Measurements from ENCODE around the gene MRPL33.

The MRPL33 gene

GRCh38 chr2:27771548-27772335, at the start of gene MRPL33:
Gene MRPL33, plus strand, starts transcription at chr2:27771719. Its CDS starts 59 bp downstream, at chr2:27771778.
- Histone ChIP-seq H3K4me3 (ENCODE audit: low read depth in 1 of 2, low read length in 2 of 2) (peak within 1 kb of the TSS; percentile 99), H3K9me3 (ENCODE audit: control insufficient read depth in 1 of 2, low read length in 2 of 2) (no peaks in the 10 kb centered on the region), H3K36me3 (ENCODE audit: control insufficient read depth in 1 of 2, insufficient read depth in 2 of 2, low read length in 2 of 2) (peaks cover 4 to 16% of the 10 kb centered on the region in 2 donors), H3K27ac (ENCODE audit: low read depth, low read length) (peak within 1 kb of the TSS; percentile 91), H3K27me3 (ENCODE audit: control insufficient read depth in 1 of 2, insufficient read depth in 2 of 2, low read length in 2 of 2) (no peaks in the 10 kb centered on the region), H3K9ac (ENCODE audit: low read depth in 1 of 2, low read length in 2 of 2) (peak within 1 kb of the TSS; percentile 87 to 93), H3K4me1 (ENCODE audit: control insufficient read depth in 1 of 2, insufficient read depth in 2 of 2, low read length in 2 of 2) (peaks cover 18 to 27% of the 10 kb centered on the region in 2 donors)

- Histone ChIP-seq H3K36me3 (ENCODE audit: control insufficient read depth in 1 of 2, insufficient read depth in 2 of 2, low read length in 2 of 2) (no peaks in the 10 kb centered on the region), H3K27me3 (ENCODE audit: control insufficient read depth in 1 of 2, insufficient read depth in 2 of 2, low read length in 2 of 2) (no peaks in the 10 kb centered on the region), H3K9ac (ENCODE audit: low read depth in 1 of 2, low read length in 2 of 2) (no peak overlapping the region), H3K4me3 (ENCODE audit: low read depth in 1 of 2, low read length in 2 of 2) (no peak overlapping the region), H3K9me3 (ENCODE audit: control insufficient read depth in 1 of 2, low read length in 2 of 2) (no peaks in the 10 kb centered on the region), H3K4me1 (ENCODE audit: control insufficient read depth in 1 of 2, insufficient read depth in 2 of 2, low read length in 2 of 2) (peaks cover 6 to 7% of the 10 kb centered on the region in 2 donors), H3K27ac (ENCODE audit: low read depth, low read length) (no peak overlapping the region)
Observed at GRCh38 chr2:27721884-27722485, 49.5 kb upstream of the MRPL33 start.

- Histone ChIP-seq H3K27ac (ENCODE audit: low read depth, low read length) (no peak overlapping the region), H3K4me3 (ENCODE audit: low read depth in 1 of 2, low read length in 2 of 2) (no peak overlapping the region), H3K9me3 (ENCODE audit: control insufficient read depth in 1 of 2, low read length in 2 of 2) (no peaks in the 10 kb centered on the region), H3K4me1 (ENCODE audit: control insufficient read depth in 1 of 2, insufficient read depth in 2 of 2, low read length in 2 of 2) (peaks cover 13 to 15% of the 10 kb centered on the region in 2 donors), H3K27me3 (ENCODE audit: control insufficient read depth in 1 of 2, insufficient read depth in 2 of 2, low read length in 2 of 2) (no peaks in the 10 kb centered on the region), H3K36me3 (ENCODE audit: control insufficient read depth in 1 of 2, insufficient read depth in 2 of 2, low read length in 2 of 2) (no peaks in the 10 kb centered on the region), H3K9ac (ENCODE audit: low read depth in 1 of 2, low read length in 2 of 2) (no peak overlapping the region)
Observed at GRCh38 chr2:27723372-27724144, 48.0 kb upstream of the MRPL33 start.

GRCh38 chr2:27724191-27724590, 47.3 kb upstream of the MRPL33 start:
- H3K27me3 ChIP-seq (ENCODE audit: control insufficient read depth in 1 of 2, insufficient read depth in 2 of 2, low read length in 2 of 2): no peaks in the 10 kb centered on the region
- no peaks in the 10 kb centered on the region for H3K9me3 ChIP-seq (ENCODE audit: control insufficient read depth in 1 of 2, low read length in 2 of 2)
- no peaks in the 10 kb centered on the region for H3K36me3 ChIP-seq (ENCODE audit: control insufficient read depth in 1 of 2, insufficient read depth in 2 of 2, low read length in 2 of 2)
- no peak overlapping the region for H3K4me3 ChIP-seq (ENCODE audit: low read depth in 1 of 2, low read length in 2 of 2)
- H3K27ac ChIP-seq (ENCODE audit: low read depth, low read length): no peak overlapping the region
- H3K4me1 ChIP-seq (ENCODE audit: control insufficient read depth in 1 of 2, insufficient read depth in 2 of 2, low read length in 2 of 2): peaks cover 18 to 20% of the 10 kb centered on the region in 2 donors
- no peak overlapping the region for H3K9ac ChIP-seq (ENCODE audit: low read depth in 1 of 2, low read length in 2 of 2)

- H3K4me3 ChIP-seq (ENCODE audit: low read depth in 1 of 2, low read length in 2 of 2): no peak overlapping the region
- H3K9ac ChIP-seq (ENCODE audit: low read depth in 1 of 2, low read length in 2 of 2): no peak overlapping the region
- H3K27ac ChIP-seq (ENCODE audit: low read depth, low read length): peak overlapping the region; percentile 2
- H3K4me1 ChIP-seq (ENCODE audit: control insufficient read depth in 1 of 2, insufficient read depth in 2 of 2, low read length in 2 of 2): peaks cover 25 to 29% of the 10 kb centered on the region in 2 donors
- no peaks in the 10 kb centered on the region for H3K9me3 ChIP-seq (ENCODE audit: control insufficient read depth in 1 of 2, low read length in 2 of 2)
- no peaks in the 10 kb centered on the region for H3K36me3 ChIP-seq (ENCODE audit: control insufficient read depth in 1 of 2, insufficient read depth in 2 of 2, low read length in 2 of 2)
- H3K27me3 ChIP-seq (ENCODE audit: control insufficient read depth in 1 of 2, insufficient read depth in 2 of 2, low read length in 2 of 2): no peaks in the 10 kb centered on the region
Observed at GRCh38 chr2:27724905-27725701, 46.4 kb upstream of the MRPL33 start.

- no peak overlapping the region for H3K27ac ChIP-seq (ENCODE audit: low read depth, low read length)
- no peaks in the 10 kb centered on the region for H3K9me3 ChIP-seq (ENCODE audit: control insufficient read depth in 1 of 2, low read length in 2 of 2)
- no peaks in the 10 kb centered on the region for H3K27me3 ChIP-seq (ENCODE audit: control insufficient read depth in 1 of 2, insufficient read depth in 2 of 2, low read length in 2 of 2)
- H3K9ac ChIP-seq (ENCODE audit: low read depth in 1 of 2, low read length in 2 of 2): no peak overlapping the region
- no peak overlapping the region for H3K4me3 ChIP-seq (ENCODE audit: low read depth in 1 of 2, low read length in 2 of 2)
- peaks cover 27 to 33% of the 10 kb centered on the region in 2 donors for H3K4me1 ChIP-seq (ENCODE audit: control insufficient read depth in 1 of 2, insufficient read depth in 2 of 2, low read length in 2 of 2)
- H3K36me3 ChIP-seq (ENCODE audit: control insufficient read depth in 1 of 2, insufficient read depth in 2 of 2, low read length in 2 of 2): no peaks in the 10 kb centered on the region
Observed at GRCh38 chr2:27727257-27727656, 44.3 kb upstream of the MRPL33 start.

- no peak overlapping the region for H3K9ac ChIP-seq (ENCODE audit: low read depth in 1 of 2, low read length in 2 of 2)
- H3K9me3 ChIP-seq (ENCODE audit: control insufficient read depth in 1 of 2, low read length in 2 of 2): no peaks in the 10 kb centered on the region
- H3K27ac ChIP-seq (ENCODE audit: low read depth, low read length): peak overlapping the region; percentile 16
- peaks cover 24 to 33% of the 10 kb centered on the region in 2 donors for H3K4me1 ChIP-seq (ENCODE audit: control insufficient read depth in 1 of 2, insufficient read depth in 2 of 2, low read length in 2 of 2)
- H3K27me3 ChIP-seq (ENCODE audit: control insufficient read depth in 1 of 2, insufficient read depth in 2 of 2, low read length in 2 of 2): no peaks in the 10 kb centered on the region
- no peaks in the 10 kb centered on the region for H3K36me3 ChIP-seq (ENCODE audit: control insufficient read depth in 1 of 2, insufficient read depth in 2 of 2, low read length in 2 of 2)
- no peak overlapping the region for H3K4me3 ChIP-seq (ENCODE audit: low read depth in 1 of 2, low read length in 2 of 2)
Observed at GRCh38 chr2:27728081-27728858, 43.2 kb upstream of the MRPL33 start.

- no peaks in the 10 kb centered on the region for H3K9me3 ChIP-seq (ENCODE audit: control insufficient read depth in 1 of 2, low read length in 2 of 2)
- peak overlapping the region; percentile 16 for H3K27ac ChIP-seq (ENCODE audit: low read depth, low read length)
- H3K4me1 ChIP-seq (ENCODE audit: control insufficient read depth in 1 of 2, insufficient read depth in 2 of 2, low read length in 2 of 2): peaks cover 20 to 27% of the 10 kb centered on the region in 2 donors
- H3K9ac ChIP-seq (ENCODE audit: low read depth in 1 of 2, low read length in 2 of 2): no peak overlapping the region
- H3K27me3 ChIP-seq (ENCODE audit: control insufficient read depth in 1 of 2, insufficient read depth in 2 of 2, low read length in 2 of 2): no peaks in the 10 kb centered on the region
- H3K36me3 ChIP-seq (ENCODE audit: control insufficient read depth in 1 of 2, insufficient read depth in 2 of 2, low read length in 2 of 2): no peaks in the 10 kb centered on the region
- no peak overlapping the region for H3K4me3 ChIP-seq (ENCODE audit: low read depth in 1 of 2, low read length in 2 of 2)
Observed at GRCh38 chr2:27729198-27729597, 42.3 kb upstream of the MRPL33 start.

- no peaks in the 10 kb centered on the region for H3K9me3 ChIP-seq (ENCODE audit: control insufficient read depth in 1 of 2, low read length in 2 of 2)
- no peaks in the 10 kb centered on the region for H3K36me3 ChIP-seq (ENCODE audit: control insufficient read depth in 1 of 2, insufficient read depth in 2 of 2, low read length in 2 of 2)
- H3K4me3 ChIP-seq (ENCODE audit: low read depth in 1 of 2, low read length in 2 of 2): no peak overlapping the region
- H3K27ac ChIP-seq (ENCODE audit: low read depth, low read length): peak overlapping the region; percentile 30
- H3K9ac ChIP-seq (ENCODE audit: low read depth in 1 of 2, low read length in 2 of 2): no peak overlapping the region
- peaks cover 20 to 31% of the 10 kb centered on the region in 2 donors for H3K4me1 ChIP-seq (ENCODE audit: control insufficient read depth in 1 of 2, insufficient read depth in 2 of 2, low read length in 2 of 2)
- H3K27me3 ChIP-seq (ENCODE audit: control insufficient read depth in 1 of 2, insufficient read depth in 2 of 2, low read length in 2 of 2): no peaks in the 10 kb centered on the region
Observed at GRCh38 chr2:27729614-27730013, 41.9 kb upstream of the MRPL33 start.

All from duodenal mucosa (tissue), 2 donors.